HG02938 (cell line): ENCODE results near the gene ANLN.

Experiments used
- ATAC-seq: cut with Tn5 transposase; IDR thresholded peaks from one replicate; pipeline ENCODE4 v1.9.1; 2021; ENCODE audit warnings: mild to moderate bottlenecking, moderate library complexity; ENCODE audit not compliant: unreplicated experiment

The ANLN gene

DNA sequence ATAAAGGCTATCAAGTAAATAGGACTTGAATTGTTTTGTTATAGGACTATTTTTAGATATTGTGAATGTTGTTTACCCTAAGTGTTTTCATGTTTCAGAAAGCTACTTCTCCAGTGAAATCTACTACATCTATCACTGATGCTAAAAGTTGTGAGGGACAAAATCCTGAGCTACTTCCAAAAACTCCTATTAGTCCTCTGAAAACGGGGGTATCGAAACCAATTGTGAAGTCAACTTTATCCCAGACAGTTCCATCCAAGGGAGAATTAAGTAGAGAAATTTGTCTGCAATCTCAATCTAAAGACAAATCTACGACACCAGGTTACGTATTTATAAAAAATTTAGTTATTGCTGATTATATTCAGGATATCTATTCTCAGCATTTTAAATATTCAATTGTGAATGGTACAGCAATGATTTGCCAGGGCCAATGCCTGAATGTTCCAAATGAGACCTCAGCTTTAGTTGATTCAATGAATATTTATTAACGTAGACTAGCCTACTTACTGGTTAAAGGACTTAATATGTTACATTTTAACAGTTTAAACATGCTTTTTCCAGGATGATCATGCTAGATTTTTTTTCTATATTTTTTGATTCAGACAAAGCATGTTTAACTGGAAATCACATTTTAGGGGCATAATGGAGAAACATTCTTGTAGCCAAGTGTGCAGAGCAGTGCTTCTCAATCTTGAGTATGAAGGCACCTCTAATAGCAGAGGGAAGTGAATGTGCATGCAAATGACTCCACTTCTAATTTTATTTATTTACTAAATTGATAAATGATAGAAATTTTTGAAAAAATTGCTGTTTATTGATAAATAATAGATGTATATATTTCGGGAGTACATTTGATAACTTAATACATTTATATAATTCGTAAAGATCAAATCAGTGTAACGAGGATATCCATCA is 18.2 kb downstream of the ANLN start:
- ATAC-seq, result no peak

DNA sequence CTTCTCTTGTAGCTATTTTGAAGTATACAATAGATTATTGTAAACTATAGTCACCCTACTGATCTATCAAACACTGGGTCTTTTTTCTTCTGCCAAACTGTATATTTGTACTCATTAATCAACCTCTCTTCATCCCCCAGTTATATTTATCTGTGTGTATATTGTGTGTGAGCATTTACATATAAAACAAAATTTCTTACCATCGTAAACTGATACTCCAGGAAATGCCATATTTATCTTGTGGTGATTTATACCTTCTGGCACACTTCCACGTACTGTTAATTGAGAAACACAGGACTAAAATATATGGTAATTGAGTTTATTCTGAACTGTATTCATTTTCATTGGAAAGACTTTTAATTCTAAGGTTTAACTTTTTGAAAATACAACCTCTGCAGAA is 18.9 kb downstream of the ANLN start:
- no peak for ATAC-seq

DNA sequence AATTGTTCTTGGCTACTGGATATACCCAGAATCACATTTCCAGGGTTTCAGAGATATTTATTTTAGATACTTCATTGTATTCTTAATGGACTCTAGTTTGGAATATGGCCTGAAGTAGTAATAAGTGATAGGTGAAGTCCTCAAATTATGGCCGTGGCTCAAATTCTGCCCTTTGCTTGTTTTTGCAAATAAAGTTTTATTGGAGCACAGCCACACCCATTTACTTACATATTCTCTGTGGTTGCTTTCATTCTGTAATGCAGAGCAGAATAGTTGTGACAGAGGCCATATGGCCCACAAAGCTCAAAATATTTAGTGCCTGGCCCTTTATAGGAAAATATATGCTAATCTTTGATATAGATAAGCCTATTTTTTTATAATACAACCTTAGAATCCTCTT is 19.5 kb downstream of the ANLN start:
- no peak for ATAC-seq

DNA sequence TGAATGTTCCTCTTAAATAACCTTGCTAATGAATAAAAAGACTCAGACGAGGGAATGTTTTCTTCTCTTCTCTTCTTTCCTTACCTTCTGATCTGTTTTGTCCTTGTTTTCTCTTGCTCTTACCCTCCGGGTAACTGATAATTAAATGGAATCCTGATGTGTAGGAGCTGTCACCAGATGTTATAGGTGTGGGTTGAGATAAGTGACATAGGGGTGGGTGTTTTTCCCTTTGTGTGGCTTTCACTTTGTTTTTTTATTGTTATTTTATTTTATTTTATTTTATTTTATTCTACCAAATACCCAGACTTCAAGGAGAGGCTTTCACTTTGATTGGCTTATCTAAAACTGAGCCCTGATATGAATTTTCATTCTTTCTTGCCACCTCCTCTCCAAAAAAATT is 25.5 kb downstream of the ANLN start:
- ATAC-seq, result no peak

- ATAC-seq, result no peak
These were observed 26.6 kb downstream of the ANLN start for GRCh38 chr7:36416251-36416650.

- no peak for ATAC-seq
These were observed 30.6 kb downstream of the ANLN start for GRCh38 chr7:36420307-36420706.

DNA sequence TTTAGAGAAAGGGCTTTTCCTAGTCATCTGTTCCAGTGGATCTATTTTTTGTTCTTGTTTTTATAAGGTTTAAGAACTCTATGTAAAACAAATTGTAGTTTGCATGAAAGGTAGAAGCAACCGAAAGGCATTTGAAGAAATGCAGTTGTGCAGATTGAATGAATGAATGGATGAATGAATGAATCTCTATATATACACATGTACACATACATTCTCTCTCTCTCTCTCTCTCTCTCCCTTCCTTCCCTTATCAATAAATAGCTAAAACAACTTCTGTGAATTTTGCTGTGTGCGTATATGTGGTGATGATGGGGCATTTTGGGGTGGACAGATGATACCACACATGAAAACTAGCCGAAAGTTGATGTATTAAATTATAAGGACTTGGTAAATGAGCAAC is 32.4 kb downstream of the ANLN start:
- ATAC-seq, result no peak

- ATAC-seq, result no peak
These were observed 34.0 kb downstream of the ANLN start for GRCh38 chr7:36423633-36424032.

DNA sequence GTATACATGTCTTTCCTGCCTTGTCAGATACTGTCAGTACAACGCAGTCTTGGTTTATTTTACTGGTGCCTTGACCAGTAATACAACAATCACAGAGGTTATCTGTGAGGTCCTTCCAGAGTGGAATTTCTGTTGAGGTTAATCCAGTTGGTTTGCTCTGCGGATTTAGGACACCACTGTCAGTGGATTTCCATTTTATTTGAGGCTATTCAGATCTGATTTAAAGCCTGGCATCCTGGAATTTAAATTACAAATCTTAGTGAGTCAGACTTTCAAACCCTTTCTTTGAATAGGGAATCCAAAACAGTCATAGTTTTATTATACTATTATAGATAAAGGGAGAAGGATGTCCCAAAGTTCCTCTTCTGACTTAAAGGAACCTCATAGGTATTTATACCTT is 40.5 kb downstream of the ANLN start:
- ATAC-seq, result no peak

DNA sequence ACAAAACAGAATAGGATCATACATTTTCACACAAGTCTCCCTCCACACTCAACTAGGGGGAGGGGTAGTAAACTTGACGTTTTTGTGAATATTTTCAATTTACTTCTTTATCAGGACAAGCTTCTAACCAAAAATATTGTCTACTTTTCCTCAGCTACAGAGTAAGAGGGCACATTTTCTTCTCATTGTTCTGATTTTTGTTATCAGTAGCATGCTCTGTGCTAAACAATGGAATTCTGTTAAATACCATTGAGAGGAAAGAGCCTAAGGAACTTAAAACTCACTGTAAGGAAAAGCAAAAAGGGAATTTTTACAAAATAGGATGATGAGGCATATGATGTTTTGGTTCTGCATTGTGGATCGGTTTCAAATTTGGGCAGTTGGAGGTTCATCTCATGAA is 41.2 kb downstream of the ANLN start:
- ATAC-seq, result no peak

DNA sequence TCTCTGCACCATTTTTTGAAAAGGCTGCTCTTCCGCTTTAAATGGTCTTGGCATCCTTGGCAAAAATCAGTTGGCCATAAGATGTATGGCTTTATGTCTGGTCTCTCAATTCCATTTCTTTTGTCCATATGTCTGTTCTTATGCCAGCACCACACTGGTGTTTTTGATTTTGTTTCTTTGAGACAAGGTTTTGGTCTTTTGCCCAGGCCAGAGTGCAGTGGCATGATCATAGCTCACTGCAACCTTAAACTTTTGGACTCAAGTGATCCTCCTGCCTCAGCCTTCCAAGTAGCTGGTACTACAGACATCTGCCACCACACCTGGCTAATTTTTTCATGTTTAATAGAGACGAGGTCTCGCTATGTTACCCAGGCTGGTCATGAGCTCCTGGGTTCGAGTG is 48.5 kb downstream of the ANLN start:
- ATAC-seq, result no peak

DNA sequence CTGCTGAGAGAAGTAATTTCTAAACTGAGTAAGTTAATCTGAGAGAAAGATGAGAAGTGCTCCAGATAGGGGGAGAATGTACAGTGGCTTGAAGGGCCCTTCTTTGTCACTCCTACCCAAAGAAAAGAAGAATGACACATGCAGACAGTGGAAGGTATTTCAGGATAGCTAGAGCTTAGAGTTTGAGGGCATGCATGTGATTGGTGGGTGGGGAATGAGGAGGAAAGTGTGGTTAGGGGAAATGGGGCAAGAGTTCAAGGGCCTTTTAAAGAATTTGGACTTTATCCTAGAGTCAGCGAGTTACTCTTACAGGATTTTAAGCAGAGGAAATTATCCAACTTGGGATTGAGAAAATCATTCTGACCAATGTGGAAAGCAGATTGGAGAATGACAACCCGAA is 50.0 kb downstream of the ANLN start:
- no peak for ATAC-seq

- no peak for ATAC-seq
These were observed 51.2 kb downstream of the ANLN start for GRCh38 chr7:36440880-36441279.

DNA sequence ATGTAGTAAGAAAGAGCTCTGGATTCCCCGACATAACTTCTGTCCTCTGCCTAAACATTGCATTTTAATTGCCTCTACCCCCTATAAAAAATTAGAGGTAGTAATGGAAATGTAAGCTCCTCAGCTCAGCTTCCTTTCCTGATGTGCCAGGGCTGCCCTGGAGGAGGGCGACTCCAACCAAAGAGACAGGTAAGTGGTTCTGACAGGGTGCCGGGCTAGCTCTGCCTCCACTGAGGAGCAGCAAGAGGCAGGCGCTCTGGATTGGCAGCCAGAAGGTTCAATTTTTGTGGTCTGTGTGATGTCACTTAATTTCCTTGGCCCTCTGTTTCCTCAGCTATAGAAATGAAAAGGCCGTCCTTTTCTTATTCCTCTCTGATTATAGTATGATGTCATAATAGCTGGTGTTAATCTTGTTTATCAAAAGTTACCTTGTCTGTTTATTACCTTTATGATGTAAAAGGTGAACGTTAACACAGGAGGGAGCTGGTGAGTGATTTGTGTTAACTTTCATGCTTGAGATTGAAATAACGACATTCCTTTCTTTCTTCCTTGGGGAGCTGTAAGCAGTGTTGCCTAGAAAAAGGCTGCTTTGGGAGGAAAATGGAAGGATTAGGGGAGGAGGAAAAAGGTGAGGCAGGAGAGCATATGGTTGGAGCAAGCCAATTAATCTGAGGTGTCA is 51.8 kb downstream of the ANLN start:
- no peak for ATAC-seq

GRCh38 chr7:36448781-36449379 is 59.2 kb downstream of the ANLN start:
- no peak for ATAC-seq

GRCh38 chr7:36449685-36450084 is 60.0 kb downstream of the ANLN start:
- no peak for ATAC-seq

GRCh38 chr7:36453769-36454168 is 64.1 kb downstream of the ANLN start:
- ATAC-seq, result no peak

- ATAC-seq, result no peak
These were observed 66.0 kb downstream of the ANLN start for GRCh38 chr7:36455646-36456045.

- ATAC-seq, result no peak
These were observed 66.5 kb downstream of the ANLN start for GRCh38 chr7:36456138-36456537.

DNA sequence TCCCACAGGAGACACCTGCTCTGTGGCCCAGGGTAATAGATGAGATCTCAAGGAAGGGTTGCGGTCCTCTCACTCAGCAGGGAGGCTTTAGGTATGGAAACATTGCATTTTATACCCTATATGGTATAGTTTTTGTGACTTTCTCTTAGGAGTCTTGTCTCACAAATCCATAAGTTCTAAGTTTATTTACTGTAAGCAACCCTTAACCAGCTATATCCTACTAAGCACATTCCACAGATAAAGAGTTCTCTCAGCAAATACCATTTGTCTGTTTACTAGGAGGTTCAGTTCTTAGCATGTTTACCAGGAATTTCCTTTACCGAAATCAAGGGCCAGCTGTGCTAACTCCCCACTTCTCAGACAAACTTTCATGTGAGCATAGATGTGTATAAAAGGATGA is 66.9 kb downstream of the ANLN start:
- no peak for ATAC-seq

DNA sequence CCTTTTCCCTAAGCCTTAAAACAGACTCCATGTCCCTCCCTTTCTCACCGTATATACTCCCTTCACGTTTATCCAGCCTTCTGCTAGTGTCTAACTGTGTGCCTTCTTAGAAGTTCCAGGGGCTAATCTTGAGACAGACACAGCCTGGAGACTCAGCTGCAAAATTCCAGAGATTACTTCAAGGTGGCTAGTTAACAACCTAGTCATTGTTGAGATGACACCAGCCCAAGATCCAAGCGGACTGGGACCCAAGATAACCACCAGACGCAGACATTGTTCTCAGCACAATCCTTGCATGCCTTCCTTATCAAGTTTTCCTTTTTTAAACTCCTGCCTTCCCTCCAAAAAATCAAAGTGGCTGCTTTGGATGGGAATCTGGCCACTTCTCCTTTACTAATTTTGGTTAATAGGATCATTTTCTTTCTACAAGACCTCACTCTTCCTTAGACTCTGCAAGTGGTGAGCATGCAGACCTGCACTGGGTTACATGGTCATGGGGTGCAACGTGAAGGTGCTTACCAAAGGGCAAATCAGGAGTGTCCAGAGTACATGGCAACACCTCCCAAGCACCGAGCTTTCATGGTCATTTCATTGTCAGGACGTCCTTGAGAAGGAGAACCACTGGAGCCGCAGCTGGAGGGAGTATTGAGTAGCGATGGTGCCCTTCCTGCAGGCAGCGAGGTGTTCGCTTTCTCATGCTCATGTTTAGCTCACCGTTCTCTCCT is 69.7 kb downstream of the ANLN start:
- no peak for ATAC-seq
